Stimulated activated effector memory CD8-positive, alpha-beta T cell treated with anti-CD3 and anti-CD28 coated beads, Interleukin-12 subunit alpha, Interleukin-12 subunit beta, amount 100 ng/mL, for 72 hours (primary cell): ENCODE data around the gene FAM131C.
"Not testable (repeated sequence)": the region's sequence is repeated elsewhere in the genome, so short reads cannot be mapped to it uniquely, and the experiment has no call there.

ENCODE experiments used
- ATAC-seq: fragments of 150-1000 bp; cut with Tn5 transposase; 2 replicates; pipeline ENCODE4 v1.10.0; 2021
- DNase-seq, 2 donors: peaks; one replicate each; pipeline ENCODE4 v3.0.0; 2021 to 2022; ENCODE audit warnings: low spot score in 2 of 2
- H3K27ac Mint-ChIP-seq: one replicate; pipeline ENCODE4 v1.8.0; 2022; ENCODE audit warnings: mild to moderate bottlenecking, mixed read lengths
- H3K36me3 Mint-ChIP-seq: one replicate; pipeline ENCODE4 v1.8.0; 2022; ENCODE audit warnings: mild to moderate bottlenecking, mixed read lengths
- H3K4me1 Mint-ChIP-seq: one replicate; pipeline ENCODE4 v1.8.0; 2022; ENCODE audit warnings: mixed read lengths
- H3K4me3 Mint-ChIP-seq: one replicate; pipeline ENCODE4 v1.8.0; 2022; ENCODE audit warnings: mild to moderate bottlenecking, mixed read lengths
- H3K9me3 Mint-ChIP-seq: one replicate; pipeline ENCODE4 v1.8.0; 2022; ENCODE audit warnings: mixed read lengths

Gene FAM131C

DNA sequence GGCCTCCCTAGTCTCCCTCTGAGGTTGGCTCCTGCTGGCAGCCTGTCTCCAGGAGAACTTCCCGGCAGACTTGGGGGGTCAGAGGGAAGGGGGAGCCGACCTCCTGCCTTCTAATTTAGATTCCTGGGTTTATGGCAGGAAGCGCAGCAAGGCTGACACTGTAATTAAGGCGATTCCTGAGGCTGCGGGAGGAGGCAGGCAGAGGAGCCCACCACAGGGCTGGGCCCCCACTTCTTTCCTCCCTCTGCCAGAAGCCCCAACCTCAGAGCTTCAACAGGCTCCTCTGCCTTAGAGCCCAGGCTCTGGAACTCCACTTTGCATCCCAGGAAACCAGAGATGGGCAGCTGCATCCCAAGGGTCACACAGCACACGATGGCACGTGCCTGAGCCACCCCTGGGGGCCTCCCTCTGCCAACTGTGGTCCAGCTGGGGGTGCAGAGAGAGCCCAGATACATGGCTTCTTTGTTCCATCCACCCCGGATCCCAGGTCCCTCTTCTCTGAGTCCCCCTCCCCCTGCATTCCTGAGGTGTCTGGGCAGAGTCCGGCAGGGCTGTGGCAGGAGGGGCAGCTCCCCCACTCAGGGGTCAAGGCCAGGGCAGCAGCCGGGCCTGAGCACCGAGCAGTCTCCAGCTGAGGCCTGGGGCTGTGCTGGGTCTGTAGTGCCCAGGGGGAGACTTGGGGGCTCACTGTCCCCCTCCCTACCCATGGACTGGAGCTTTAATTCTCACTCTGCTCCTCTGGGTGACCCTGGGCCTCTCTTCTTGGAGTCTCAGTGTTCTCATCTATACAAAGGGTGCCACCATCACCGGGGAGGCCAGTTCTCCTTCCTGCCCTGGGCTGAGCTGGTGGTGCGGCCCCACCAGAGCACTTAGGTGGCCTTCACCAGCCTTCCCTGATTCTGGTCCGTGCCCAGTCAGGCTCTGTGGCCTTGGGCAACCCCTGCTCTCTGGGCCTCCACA is 39.4 kb upstream of the FAM131C start:
- H3K36me3 Mint-ChIP-seq = peaks cover 5% of the 10 kb centered on the region
- no peak overlapping the region for H3K4me3 Mint-ChIP-seq
- H3K9me3 Mint-ChIP-seq = no peaks in the 10 kb centered on the region
- H3K27ac Mint-ChIP-seq = no peak overlapping the region
- DNase-seq = no peak
- H3K4me1 Mint-ChIP-seq = peaks cover 19% of the 10 kb centered on the region
- no peak for ATAC-seq

DNA sequence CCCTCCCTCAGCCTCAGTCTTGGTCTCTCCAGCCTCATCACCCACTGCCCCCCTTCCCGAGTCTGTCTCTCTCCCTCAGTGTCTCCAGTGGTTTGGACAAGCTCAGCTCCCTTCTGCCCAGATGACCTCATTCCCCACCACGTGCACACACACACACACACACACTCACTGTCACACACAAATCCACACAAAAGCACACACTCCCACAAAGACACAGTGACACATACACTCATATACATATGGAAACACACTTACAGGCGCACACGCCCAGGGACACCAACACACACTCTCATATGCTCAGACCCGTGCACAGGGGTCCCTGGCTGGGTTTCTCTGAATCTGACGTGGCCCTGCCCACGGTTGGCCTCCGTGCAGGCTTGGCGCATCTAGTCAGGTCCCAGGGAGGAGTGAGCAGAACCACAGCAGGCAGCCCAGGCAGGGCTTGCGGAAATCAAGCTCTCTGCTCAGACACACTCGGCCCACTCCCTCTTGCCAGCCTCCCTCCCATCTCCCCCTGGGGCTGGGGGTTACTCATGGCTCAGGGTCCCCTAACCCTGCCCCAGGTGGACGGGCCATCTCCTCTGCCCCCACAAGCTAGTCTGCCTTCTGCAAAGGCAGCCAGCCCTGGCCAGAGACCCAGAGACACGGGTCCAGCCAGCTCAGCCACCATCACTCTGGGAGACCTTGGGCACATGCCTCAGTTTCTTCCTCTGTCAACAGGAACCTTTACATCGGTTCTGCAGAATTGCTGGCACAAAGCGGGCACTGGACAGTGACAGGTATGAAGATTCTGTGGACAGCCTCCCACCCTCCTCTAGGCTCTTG is 38.5 kb upstream of the FAM131C start:
- Mint-ChIP-seq H3K36me3 (peaks cover under 1% of the 10 kb centered on the region), H3K9me3 (no peaks in the 10 kb centered on the region), H3K4me3 (no peak overlapping the region), H3K4me1 (peaks cover 11% of the 10 kb centered on the region), H3K27ac (no peak overlapping the region)
- no peak for DNase-seq
- peak; percentile 17 for ATAC-seq

DNA sequence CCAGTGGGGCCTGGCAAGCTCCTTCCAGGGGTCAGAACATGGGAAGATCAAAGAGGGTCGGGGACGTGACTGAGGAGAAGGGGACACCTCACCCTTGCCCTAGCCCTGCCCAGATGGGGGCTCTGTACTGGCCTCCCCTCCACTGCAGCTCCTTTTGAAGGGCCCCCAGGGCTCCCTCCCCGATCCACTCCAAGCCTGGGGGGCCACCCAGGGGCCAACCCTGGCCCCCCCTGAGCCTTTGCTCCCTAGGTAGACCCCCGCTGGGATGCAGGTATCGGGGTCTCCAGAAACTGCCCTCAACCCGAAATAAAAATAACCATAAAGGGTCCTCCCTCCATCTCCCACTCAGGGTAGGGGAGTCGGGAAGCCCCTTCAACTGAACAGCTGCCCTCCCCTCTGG is 37.4 kb upstream of the FAM131C start:
- no peaks in the 10 kb centered on the region for H3K9me3 Mint-ChIP-seq
- H3K4me3 Mint-ChIP-seq = no peak overlapping the region
- H3K4me1 Mint-ChIP-seq = peaks cover 7% of the 10 kb centered on the region
- DNase-seq (no peak), ATAC-seq (no peak)
- H3K27ac Mint-ChIP-seq = no peak overlapping the region
- no peaks in the 10 kb centered on the region for H3K36me3 Mint-ChIP-seq

DNA sequence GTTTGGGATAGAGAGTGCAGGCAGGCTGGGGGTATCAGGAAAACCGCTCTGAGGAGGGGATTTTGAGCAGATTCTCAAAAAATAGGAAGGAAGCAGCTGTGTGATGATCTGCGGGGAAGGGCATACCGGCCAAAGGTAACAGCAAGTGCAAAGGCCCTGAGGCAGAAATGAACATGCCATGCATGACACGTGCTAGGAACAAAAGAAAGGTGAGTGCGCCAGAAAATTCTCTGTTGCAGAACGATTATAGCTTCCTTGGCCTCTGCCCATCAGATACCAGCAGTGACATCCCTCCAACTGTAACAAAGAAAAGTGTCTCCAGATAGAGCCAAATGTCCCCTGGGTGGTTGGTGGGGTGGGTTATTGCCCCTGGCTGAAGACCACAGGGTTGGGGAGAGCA is 37.0 kb upstream of the FAM131C start:
- no peak for ATAC-seq
- Mint-ChIP-seq H3K36me3 (no peaks in the 10 kb centered on the region), H3K9me3 (no peaks in the 10 kb centered on the region), H3K27ac (no peak overlapping the region), H3K4me3 (no peak overlapping the region), H3K4me1 (peaks cover 7% of the 10 kb centered on the region)
- DNase-seq = no peak

DNA sequence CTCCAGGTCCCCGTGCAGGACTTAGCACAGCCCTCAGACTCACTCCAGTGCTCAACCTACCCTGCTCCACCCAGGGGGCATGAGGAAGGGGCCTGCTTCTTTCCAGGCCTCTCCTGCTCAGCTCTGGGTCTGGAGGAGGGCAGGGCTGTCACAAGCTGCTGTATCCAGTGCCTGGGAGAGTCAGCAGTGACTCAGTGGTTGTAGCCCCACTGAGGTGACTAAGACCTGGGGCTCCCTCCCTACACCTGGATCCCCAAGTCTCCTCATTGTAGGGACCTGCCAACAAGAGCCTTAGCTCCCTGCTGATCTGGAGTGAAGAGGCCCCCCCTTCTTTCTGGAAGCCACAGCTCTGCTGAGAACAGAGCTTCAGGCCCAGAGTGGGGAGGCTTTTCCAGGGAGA is 36.1 kb upstream of the FAM131C start:
- peak; percentile 62 for ATAC-seq
- DNase-seq = no peak
- Mint-ChIP-seq H3K27ac (no peak overlapping the region), H3K4me3 (no peak overlapping the region), H3K36me3 (no peaks in the 10 kb centered on the region), H3K9me3 (no peaks in the 10 kb centered on the region), H3K4me1 (peaks cover 7% of the 10 kb centered on the region)

DNA sequence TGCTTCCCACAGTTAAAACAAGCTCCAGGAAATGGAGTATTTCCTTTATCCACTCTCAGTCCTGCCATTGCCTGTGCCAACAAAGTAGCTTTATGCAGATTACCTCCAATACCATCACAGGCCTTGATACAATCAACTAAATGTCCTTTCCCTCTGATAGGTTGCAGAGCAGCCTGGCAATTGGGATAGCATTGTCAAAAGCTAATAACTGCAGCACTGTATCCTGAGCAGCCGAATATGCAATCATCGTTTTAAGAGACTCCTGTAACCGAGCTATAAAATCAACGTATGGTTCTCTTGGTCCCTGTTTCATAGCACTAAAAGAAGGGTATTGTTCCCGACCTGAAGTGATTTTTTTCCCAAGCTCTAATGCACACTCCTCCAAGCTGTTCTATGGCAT is 33.6 kb upstream of the FAM131C start:
- DNase-seq, H3K4me3 Mint-ChIP-seq, ATAC-seq, H3K9me3 Mint-ChIP-seq, H3K36me3 Mint-ChIP-seq, H3K27ac Mint-ChIP-seq, H3K4me1 Mint-ChIP-seq: not testable (repeated sequence)

DNA sequence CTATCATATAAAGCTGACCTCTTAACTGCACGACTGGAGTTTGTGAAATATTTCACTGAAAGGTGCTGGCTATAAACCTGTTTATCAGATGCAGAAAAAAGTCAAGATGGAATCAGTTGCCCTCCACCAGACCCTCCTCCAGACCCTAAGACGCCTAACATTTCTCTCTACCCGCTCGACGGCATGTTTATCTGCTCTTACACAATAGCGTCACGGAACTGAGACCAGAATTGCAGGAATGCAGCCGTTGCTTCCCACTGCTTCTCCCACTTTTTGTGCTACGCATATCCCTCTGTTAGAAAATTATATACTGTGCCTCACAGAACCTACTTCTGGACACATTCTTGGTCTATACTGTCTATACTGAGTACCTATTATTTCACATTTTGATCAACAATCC is 28.2 kb upstream of the FAM131C start:
- Mint-ChIP-seq H3K27ac (no peak overlapping the region), H3K36me3 (no peaks in the 10 kb centered on the region), H3K4me3 (no peak overlapping the region), H3K4me1 (peaks cover under 1% of the 10 kb centered on the region), H3K9me3 (no peaks in the 10 kb centered on the region)
- no peak for ATAC-seq
- no peak for DNase-seq

DNA sequence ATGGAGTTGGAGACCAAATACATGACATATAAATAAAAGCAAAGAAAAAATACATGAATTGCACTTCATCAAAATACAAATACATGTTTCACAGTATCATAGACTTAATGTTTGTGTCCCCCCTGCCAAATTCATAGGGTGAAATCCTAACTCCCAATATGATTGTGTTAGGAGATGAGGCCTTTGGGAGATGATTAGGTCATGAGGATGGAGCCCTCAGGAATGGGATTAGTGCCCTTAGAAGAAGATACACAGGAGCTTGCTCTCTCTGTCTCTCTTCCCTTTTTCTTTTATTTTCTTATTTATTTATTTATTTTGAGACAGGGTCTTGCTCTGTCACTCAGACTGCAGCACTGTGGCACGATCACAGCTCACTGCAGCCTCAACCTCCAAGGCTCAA is 26.0 kb upstream of the FAM131C start:
- ATAC-seq (no peak), DNase-seq (no peak)
- Mint-ChIP-seq H3K4me3 (no peak overlapping the region), H3K4me1 (peaks cover 5% of the 10 kb centered on the region), H3K36me3 (peaks cover 7% of the 10 kb centered on the region), H3K27ac (no peak overlapping the region), H3K9me3 (no peaks in the 10 kb centered on the region)

DNA sequence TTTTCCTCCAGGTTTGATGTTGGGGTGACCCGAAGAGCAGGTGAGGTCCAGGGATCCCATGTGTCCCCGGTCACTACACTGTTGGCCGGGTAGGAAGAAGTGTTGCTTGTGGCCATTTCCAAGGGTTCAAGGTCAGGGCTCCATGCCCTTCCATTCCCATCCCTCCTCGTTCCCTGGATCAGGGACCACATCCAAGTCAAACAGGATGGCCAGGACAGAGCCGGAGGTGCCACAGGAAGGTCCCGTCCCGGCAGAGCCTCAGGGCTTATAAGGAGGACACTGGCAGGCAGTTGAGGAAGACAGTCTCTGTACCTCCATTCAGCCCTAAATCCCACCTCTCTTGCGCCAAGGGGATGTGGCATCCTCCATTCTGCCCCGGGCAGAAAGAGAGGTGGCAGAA is 22.0 kb upstream of the FAM131C start:
- H3K4me3 Mint-ChIP-seq = no peak overlapping the region
- peaks cover 5% of the 10 kb centered on the region for H3K4me1 Mint-ChIP-seq
- no peaks in the 10 kb centered on the region for H3K9me3 Mint-ChIP-seq
- ATAC-seq (no peak), DNase-seq (no peak)
- H3K36me3 Mint-ChIP-seq = peaks cover 10% of the 10 kb centered on the region
- peak overlapping the region; percentile 49 for H3K27ac Mint-ChIP-seq

DNA sequence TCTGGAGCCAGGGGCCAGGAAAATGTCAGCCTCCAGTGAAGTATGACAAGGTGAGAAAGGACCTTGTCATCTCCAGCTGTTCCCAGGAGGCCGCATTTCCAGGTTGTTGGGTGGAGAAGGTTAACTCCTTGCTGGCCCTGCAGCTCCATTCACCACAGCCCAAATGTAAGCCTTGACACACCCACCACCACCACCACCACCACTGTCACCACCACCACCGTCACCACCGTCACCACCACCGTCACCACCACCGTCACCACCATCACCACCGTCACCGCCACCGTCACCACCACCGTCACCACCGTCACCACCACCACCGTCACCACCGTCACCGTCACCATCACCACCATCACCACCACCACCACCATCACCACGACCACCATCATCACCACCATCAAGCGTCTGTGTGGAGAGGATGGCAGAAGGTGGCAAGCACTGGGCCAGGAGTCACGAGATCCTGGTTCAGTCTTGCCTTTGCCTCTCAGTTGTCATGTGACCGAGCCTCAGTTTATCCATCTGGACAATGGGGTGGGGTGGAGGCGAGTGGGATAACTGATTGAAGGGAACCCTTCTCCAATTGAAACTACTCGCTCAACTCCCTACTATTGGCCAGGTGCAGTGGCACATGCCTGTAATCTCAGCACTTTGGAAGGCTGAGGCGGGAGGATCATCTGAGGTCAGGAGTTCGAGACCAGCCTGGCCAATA is 21.2 kb upstream of the FAM131C start:
- Mint-ChIP-seq H3K27ac (peak overlapping the region; percentile 54), H3K4me3 (no peak overlapping the region), H3K9me3 (no peaks in the 10 kb centered on the region), H3K4me1 (peaks cover 5% of the 10 kb centered on the region), H3K36me3 (peaks cover 10% of the 10 kb centered on the region)
- no peak for DNase-seq
- ATAC-seq = no peak

DNA sequence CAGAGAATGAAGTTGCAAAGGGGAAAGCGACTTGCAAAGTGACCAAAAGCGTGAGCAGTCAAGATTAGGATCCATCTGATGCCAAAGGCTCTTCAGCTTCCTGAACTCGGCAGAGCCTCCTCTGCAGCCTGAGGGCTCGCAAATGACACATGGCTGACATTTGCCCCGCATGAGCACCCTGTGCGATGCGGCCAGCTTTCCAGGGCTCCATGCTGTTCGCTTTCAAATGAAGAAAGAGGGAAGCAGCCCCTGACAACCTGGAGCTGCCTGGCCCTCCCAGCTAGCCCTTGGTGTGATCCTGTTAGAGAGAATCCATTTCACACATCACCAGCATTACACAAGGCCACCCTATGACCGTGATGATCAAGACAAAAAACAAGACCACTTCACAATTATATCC is 20.2 kb upstream of the FAM131C start:
- DNase-seq = no peak
- no peaks in the 10 kb centered on the region for H3K9me3 Mint-ChIP-seq
- no peak for ATAC-seq

DNA sequence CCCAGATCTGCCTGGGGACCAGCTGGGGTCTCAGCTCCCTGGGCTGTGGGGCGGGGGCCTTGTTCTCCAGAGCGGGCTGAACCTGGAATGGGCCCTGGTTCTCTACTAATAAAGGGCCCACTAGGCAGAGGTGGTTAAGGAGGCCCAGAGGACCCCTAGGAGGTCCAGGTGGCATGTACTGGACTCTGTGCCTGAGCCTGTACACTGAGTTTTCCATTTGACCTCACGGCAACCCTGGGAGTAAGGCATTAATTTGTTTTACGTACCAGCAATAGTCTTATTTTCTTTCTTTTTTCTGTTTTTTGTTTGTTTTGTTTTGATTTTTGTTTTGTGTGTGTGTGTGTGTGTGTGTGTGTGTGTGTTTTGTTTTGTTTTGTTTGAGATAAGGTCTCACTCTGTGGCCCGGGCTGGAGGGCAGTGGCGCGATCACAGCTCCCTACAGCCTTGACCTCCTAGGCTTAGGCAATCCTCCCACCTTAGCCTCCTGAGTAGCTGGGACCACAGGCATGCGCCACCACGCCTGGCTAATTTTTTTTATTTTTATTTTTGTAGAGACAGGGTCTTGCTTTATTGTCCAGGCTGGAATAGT is 19.6 kb upstream of the FAM131C start:
- Mint-ChIP-seq H3K27ac (no peak overlapping the region), H3K4me1 (peaks cover 5% of the 10 kb centered on the region), H3K36me3 (peaks cover 10% of the 10 kb centered on the region), H3K4me3 (no peak overlapping the region), H3K9me3 (no peaks in the 10 kb centered on the region)
- DNase-seq = no peak
- ATAC-seq = no peak

More for the DNA sequence above, 20.2 kb upstream of the FAM131C start:
- Mint-ChIP-seq H3K27ac (no peak overlapping the region), H3K36me3 (peaks cover 10% of the 10 kb centered on the region), H3K4me3 (no peak overlapping the region), H3K4me1 (peaks cover 5% of the 10 kb centered on the region)

DNA sequence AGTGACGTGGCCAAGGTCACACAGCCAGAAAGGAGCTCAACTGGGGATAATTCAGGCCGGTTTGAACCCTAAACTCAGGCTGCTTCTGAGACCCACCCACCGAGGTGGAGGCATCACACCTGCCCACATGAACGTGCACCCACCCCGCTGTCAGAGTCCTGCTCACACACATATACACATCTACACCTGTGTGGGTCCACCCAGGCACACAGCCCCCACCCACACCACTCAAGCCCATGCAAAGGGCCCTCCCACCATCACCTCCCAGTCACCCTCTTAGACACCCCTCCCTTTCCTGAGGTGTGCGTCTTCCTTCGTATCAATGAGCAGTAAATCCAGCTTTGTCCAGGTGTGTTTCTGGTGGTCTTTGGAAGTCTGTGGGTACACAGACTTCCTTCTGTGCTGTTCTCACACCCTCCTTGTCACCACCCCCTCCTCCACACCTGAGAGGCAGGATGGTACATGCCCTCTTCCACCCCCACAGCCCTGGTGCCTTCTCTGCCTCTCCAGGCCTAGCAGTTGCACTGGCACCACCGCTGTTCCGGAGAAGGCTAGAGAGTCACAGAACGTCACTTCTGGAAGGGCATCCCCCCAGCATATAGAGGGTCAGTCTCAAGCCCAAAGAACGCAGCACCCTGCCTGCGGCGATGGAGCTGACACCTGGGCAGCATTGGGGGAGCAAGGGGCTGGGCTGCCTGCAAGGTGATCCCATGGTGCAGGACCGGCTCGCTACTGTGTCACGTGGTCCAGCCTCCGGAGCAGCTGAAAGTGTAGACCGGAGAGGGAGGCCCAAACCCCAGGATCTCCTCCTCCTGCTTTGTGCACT is 18.9 kb upstream of the FAM131C start:
- DNase-seq (no peak), ATAC-seq (no peak)
- Mint-ChIP-seq H3K4me1 (peaks cover 5% of the 10 kb centered on the region), H3K9me3 (no peaks in the 10 kb centered on the region), H3K36me3 (peaks cover 10% of the 10 kb centered on the region), H3K4me3 (no peak overlapping the region), H3K27ac (no peak overlapping the region)

DNA sequence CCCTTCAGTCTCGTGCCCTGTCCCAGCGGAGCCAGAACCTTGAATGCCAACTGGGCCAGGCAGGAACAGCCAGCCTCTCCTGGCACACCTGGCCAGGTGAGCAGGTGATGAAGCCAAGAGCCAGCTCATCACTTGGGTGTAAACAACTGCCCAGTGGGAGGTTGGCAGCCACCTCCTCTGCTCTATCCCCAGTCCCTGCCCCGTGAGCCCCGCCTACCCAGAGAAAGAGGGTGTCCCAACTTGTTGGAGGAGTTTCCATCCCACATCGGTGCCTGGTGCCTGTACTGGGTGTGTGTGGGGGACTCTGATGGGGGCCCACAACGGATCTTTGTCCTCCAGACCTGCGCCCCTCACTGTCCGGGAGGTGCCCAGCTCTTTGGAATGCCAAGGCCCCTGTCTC is 17.8 kb upstream of the FAM131C start:
- Mint-ChIP-seq H3K4me1 (peaks cover 2% of the 10 kb centered on the region), H3K36me3 (peaks cover 10% of the 10 kb centered on the region), H3K4me3 (no peak overlapping the region), H3K9me3 (no peaks in the 10 kb centered on the region), H3K27ac (no peak overlapping the region)
- ATAC-seq (no peak), DNase-seq (no peak)
